A549 (cell line): ENCODE measurements around the gene ALDH1A3.

ENCODE experiments used
- CTCF ChIP-seq: fragments of >200 bp; sonication (Bioruptor Twin); formaldehyde crosslinking; IDR thresholded peaks from 3 replicates; pipeline ENCODE4 v1.5.1; 2016
- HEYL ChIP-seq: fragments of 250-450 bp; sonication (Bioruptor Pico); IDR thresholded peaks from 2 replicates; pipeline ENCODE4 v1.8.0; 2021; ENCODE audit warnings: mild to moderate bottlenecking, moderate library complexity
- KDM1A ChIP-seq: fragments of 200-600 bp; sonication (generic); IDR thresholded peaks from 2 replicates; pipeline ENCODE4 v1.6.1; 2016; ENCODE audit warnings: low read depth, mild to moderate bottlenecking
- PBX3 ChIP-seq: IDR thresholded peaks from 2 replicates; pipeline ENCODE4 v1.6.1; 2012
- POLR2A ChIP-seq: IDR thresholded peaks from 2 replicates; pipeline ENCODE4 v1.6.1; 2012; ENCODE audit warnings: mild to moderate bottlenecking, low read length
- POLR2AphosphoS2 ChIP-seq: conservative IDR thresholded peaks from 2 replicates; pipeline ENCODE4 v1.6.1; 2012; ENCODE audit warnings: low read length, improper control_type of control experiment, inconsistent platforms
- REST ChIP-seq: fragments of 200-600 bp; sonication (generic); IDR thresholded peaks from 2 replicates; pipeline ENCODE4 v1.6.1; 2016; ENCODE audit warnings: antibody characterized with exemption, mild to moderate bottlenecking, moderate library complexity
- TF ChIP-seq, protein P1 (sequence below): fragments of 150-350 bp; IDR thresholded peaks from 2 replicates; pipeline ENCODE4 v1.6.1; 2014; ENCODE audit warnings: low read depth, mild to moderate bottlenecking, low read length

DNA sequence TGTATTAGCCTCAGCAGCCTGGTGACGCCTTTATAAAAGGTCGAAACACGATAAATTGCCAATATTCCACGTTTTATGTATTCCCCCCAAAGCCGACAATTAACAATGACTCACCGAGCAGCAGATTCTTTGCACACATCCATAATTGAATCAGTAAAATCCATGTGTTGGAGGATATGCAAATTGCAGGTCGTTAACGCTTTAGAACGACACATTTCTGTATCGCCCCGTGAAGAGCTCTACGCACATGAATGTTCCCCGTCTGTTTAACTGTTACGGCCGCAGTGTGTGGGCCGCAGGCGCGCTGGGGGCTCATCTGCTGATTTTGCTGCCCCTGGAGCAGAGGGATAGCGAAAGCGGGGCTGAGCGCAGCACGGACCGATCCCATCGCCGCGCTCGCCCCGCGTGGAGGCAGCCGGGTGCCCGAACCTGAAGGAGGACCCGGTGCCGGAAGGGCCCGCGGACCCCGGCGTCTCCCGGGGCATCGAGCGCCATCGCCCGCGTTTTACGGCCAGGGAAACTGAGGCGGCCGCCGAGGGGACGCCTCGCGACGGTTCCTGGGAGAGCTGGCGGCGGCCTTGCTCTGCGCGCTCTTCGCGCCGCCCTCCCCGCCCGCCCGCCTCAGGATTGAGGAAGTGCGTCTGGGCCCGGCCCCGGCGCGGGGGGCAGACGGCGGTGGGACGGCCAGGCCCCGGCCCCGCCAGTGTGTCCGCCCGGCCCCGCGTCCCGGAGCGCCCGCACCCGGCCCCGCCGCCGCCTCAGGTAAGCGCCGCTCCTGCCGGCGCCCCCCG lies 39.3 kb downstream of the ALDH1A3 start, which contains the start of gene LRRK1:
- no peak for TF ChIP-seq POLR2AphosphoS2
- TF ChIP-seq CTCF, result peak; percentile 41
- TF ChIP-seq REST, result no peak
- no peak for TF ChIP-seq KDM1A
- 0 out of 2 replicates have a peak, but pooled peaks have one; percentile 24 for TF ChIP-seq PBX3
- TF ChIP-seq, protein P1, sequence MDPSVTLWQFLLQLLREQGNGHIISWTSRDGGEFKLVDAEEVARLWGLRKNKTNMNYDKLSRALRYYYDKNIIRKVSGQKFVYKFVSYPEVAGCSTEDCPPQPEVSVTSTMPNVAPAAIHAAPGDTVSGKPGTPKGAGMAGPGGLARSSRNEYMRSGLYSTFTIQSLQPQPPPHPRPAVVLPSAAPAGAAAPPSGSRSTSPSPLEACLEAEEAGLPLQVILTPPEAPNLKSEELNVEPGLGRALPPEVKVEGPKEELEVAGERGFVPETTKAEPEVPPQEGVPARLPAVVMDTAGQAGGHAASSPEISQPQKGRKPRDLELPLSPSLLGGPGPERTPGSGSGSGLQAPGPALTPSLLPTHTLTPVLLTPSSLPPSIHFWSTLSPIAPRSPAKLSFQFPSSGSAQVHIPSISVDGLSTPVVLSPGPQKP, result no peak
- no peak for TF ChIP-seq HEYL (CRISPR knock-in tag)
- TF ChIP-seq POLR2A, result peak; percentile 58
